ENCODE measurements around the gene VTA1.
"Not testable (repeated sequence)": the region's sequence is repeated elsewhere in the genome, so short reads cannot be mapped to it uniquely, and the experiment has no call there.

The VTA1 gene

GRCh38 chr6:142154336-142154735 is 7.3 kb downstream of the VTA1 start:
- no peak for DNase-seq (ENCODE audit: low read depth)
- TF ChIP-seq CTCF (conservative IDR thresholded peaks at IDR 0.05; ENCODE audit: control insufficient read depth, insufficient read depth, low read depth, low read length) = no peak

GRCh38 chr6:142155091-142155490 is 8.0 kb downstream of the VTA1 start:
- no peak for TF ChIP-seq CTCF (conservative IDR thresholded peaks at IDR 0.05; ENCODE audit: control insufficient read depth, insufficient read depth, low read depth, low read length)
- H3K4me3 ChIP-seq (ENCODE audit: control insufficient read depth, low read depth, low read length) = no peak overlapping the region
- DNase-seq (ENCODE audit: low read depth) = peak; percentile 30

More at GRCh38 chr6:142154336-142154735, 7.3 kb downstream of the VTA1 start:
- H3K4me3 ChIP-seq (ENCODE audit: control insufficient read depth, low read depth, low read length) = no peak overlapping the region

GRCh38 chr6:142155895-142156757 is 9.1 kb downstream of the VTA1 start:
- TF ChIP-seq CTCF (conservative IDR thresholded peaks at IDR 0.05; ENCODE audit: control insufficient read depth, insufficient read depth, low read depth, low read length) = peak; percentile 37
- peak; percentile 32 for DNase-seq (ENCODE audit: low read depth)
- no peak overlapping the region for H3K4me3 ChIP-seq (ENCODE audit: control insufficient read depth, low read depth, low read length)

GRCh38 chr6:142156758-142157068 is 9.7 kb downstream of the VTA1 start:
- DNase-seq (ENCODE audit: low read depth); H3K4me3 ChIP-seq (ENCODE audit: control insufficient read depth, low read depth, low read length): not testable (repeated sequence)

GRCh38 chr6:142162780-142163179 is 15.7 kb downstream of the VTA1 start:
- no peak overlapping the region for H3K4me3 ChIP-seq (ENCODE audit: control insufficient read depth, low read depth, low read length)
- TF ChIP-seq CTCF (conservative IDR thresholded peaks at IDR 0.05; ENCODE audit: control insufficient read depth, insufficient read depth, low read depth, low read length) = no peak
- DNase-seq (ENCODE audit: low read depth) = no peak

GRCh38 chr6:142165227-142165626 is 18.2 kb downstream of the VTA1 start:
- TF ChIP-seq CTCF (conservative IDR thresholded peaks at IDR 0.05; ENCODE audit: control insufficient read depth, insufficient read depth, low read depth, low read length) = no peak
- no peak overlapping the region for H3K4me3 ChIP-seq (ENCODE audit: control insufficient read depth, low read depth, low read length)
- DNase-seq (ENCODE audit: low read depth) = no peak

GRCh38 chr6:142167071-142167470 is 20.0 kb downstream of the VTA1 start:
- TF ChIP-seq CTCF (conservative IDR thresholded peaks at IDR 0.05; ENCODE audit: control insufficient read depth, insufficient read depth, low read depth, low read length) = no peak
- DNase-seq (ENCODE audit: low read depth) = no peak
- no peak overlapping the region for H3K4me3 ChIP-seq (ENCODE audit: control insufficient read depth, low read depth, low read length)
